Activated gamma-delta T cell treated with anti-CD3 and anti-CD28 coated beads, Interleukin-2, amount 50 U/mL, for 16 hours (primary cell): ENCODE measurements around the gene NT5M.

Source experiments
- DNase-seq: peaks from one replicate; pipeline ENCODE4 v3.0.0-alpha.2; 2020; ENCODE audit warnings: low read depth

Gene NT5M

DNA sequence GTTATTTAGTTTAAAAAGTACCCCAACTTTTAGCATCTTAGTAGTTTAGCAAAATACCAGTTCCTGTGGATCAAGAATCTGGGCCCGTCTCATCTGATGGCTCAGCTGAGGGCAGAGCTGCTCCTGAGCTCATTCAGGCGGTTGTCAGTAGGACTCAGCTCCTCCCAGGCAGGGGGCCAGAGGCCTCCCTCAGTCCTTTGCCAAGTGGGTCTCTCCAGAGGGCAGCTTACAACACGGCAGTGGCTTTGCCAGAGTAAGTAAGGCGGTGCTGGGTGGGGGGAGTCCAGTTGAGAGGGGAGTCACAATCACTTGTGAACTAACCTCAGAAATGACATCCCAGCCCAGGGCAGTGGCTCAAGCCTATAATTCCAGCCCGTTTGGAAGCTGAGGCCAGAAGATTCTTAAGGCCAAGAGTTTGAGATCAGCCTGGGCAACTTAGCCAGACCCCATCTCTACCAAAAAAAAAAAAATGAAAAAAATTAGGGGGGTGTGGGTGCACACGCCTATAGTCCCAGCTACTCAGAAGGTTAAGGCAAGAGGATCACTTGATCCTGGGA is 92.2 kb downstream of the NT5M start:
- DNase-seq = no peak

- no peak for DNase-seq
Observed at GRCh38 chr17:17395885-17396284, 92.7 kb downstream of the NT5M start.
